ENCODE data around the gene ATG7. TPM values are rescaled to one million over a fixed set of nuclear protein-coding genes. Genes with fewer than 3 reads are reported as not detected.

Gene ATG7
- total RNA-seq, 1 donor from 2014 or later, result 61.7 TPM

DNA sequence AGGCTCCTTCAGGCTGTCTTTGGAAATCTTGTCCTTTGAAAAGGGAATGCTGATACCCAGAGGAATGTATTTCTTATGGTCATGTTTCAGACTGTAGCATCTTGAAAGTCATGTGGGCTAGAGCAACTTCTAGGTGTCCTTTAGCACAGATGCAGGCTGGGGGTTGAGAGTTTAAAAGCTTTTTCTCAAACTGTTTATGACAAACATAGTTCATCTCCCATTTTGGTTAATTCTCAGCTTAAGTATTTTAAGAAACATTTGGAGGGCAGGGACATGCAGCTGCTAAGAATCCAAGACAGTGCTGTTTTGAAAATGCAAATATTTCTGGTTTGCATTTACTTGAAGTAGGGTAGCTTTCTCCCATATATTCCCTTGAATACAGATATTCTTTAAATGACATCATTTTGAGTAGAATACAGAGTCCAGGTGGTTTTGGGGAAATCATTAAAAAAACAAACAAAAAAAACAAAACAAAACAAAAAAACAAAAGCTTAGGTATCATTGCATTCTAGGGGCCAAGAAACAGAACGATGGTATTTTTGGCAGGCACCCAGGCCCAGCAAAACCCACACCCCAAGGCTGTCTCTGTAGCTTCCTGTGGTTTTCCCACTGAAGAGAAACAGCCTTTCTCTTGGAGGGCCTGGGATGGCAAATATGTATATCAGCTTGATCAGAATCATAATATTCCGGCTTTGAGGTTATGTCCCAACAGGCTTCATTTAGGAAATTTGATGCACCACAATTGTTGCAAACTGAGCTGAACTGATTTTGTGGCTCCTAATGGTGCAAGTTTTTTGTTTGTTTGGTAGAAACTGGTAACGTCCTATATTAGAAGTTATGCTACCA lies 120.0 kb downstream of the ATG7 start:
- no peaks in the 10 kb centered on the region for H3K36me3 ChIP-seq
- H3K27me3 ChIP-seq (ENCODE audit: low read depth), result no peaks in the 10 kb centered on the region
- peaks cover 13% of the 10 kb centered on the region for H3K4me1 ChIP-seq
- TF ChIP-seq CTCF (IDR thresholded peaks at IDR 0.05), result no peak
- no peak overlapping the region for H3K4me3 ChIP-seq
- no peak overlapping the region for H3K27ac ChIP-seq
- no peak for ATAC-seq
- no peak for DNase-seq
- H3K9me3 ChIP-seq, result no peaks in the 10 kb centered on the region
- intact Hi-C loops (cut with DNase I), result no loop called here

GRCh38 chr3:11392860-11393114 lies 120.6 kb downstream of the ATG7 start:
- DNase-seq (no peak), ATAC-seq (no peak)
- no peak overlapping the region for H3K27ac ChIP-seq
- H3K4me3 ChIP-seq, result no peak overlapping the region
- H3K4me1 ChIP-seq, result peaks cover 13% of the 10 kb centered on the region
- H3K27me3 ChIP-seq (ENCODE audit: low read depth), result no peaks in the 10 kb centered on the region
- intact Hi-C loops (cut with DNase I), result no loop called here
- TF ChIP-seq CTCF (IDR thresholded peaks at IDR 0.05), result no peak
- no peaks in the 10 kb centered on the region for H3K36me3 ChIP-seq
- no peaks in the 10 kb centered on the region for H3K9me3 ChIP-seq

- intact Hi-C loops (cut with DNase I), result no loop called here
- Histone ChIP-seq H3K9me3 (no peaks in the 10 kb centered on the region), H3K27me3 (ENCODE audit: low read depth) (no peaks in the 10 kb centered on the region), H3K4me1 (peaks cover 13% of the 10 kb centered on the region), H3K36me3 (no peaks in the 10 kb centered on the region), H3K4me3 (no peak overlapping the region), H3K27ac (no peak overlapping the region)
- no peak for TF ChIP-seq CTCF (IDR thresholded peaks at IDR 0.05)
- ATAC-seq, result no peak
- DNase-seq, result no peak
Measured at GRCh38 chr3:11393401-11393800, 121.2 kb downstream of the ATG7 start.

DNA sequence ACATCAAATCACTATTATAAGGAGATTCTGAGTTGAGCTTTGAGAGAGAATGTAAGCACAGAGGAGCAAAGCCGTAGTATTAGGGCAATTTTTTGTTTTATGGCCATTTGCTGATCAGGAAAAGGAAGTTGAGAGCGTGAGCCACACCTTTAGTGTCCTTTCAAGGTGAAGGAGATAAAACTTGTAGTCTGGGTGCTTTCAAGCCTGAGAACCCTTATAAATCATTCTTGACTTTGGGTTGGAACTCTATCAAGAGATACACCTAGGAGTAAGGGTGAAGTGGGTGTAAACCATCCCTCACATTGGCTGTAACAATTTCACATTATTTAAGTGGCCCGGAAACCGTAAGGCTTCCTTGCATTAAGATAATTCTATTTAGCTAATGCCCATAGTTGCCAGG lies 122.2 kb downstream of the ATG7 start:
- intact Hi-C loops (cut with DNase I), result no loop called here
- no peak for TF ChIP-seq CTCF (IDR thresholded peaks at IDR 0.05)

GRCh38 chr3:11400213-11400612 lies 128.0 kb downstream of the ATG7 start:
- ATAC-seq (no peak), DNase-seq (no peak)
- intact Hi-C loops (cut with DNase I), result no loop called here

More for the DNA sequence above, 122.2 kb downstream of the ATG7 start:
- no peak for DNase-seq
- no peaks in the 10 kb centered on the region for H3K36me3 ChIP-seq
- H3K9me3 ChIP-seq, result no peaks in the 10 kb centered on the region
- H3K4me1 ChIP-seq, result peaks cover 13% of the 10 kb centered on the region
- no peak overlapping the region for H3K4me3 ChIP-seq
- H3K27me3 ChIP-seq (ENCODE audit: low read depth), result no peaks in the 10 kb centered on the region
- no peak overlapping the region for H3K27ac ChIP-seq
- no peak for ATAC-seq

More at GRCh38 chr3:11400213-11400612, 128.0 kb downstream of the ATG7 start:
- peaks cover 5% of the 10 kb centered on the region for H3K36me3 ChIP-seq
- no peaks in the 10 kb centered on the region for H3K27me3 ChIP-seq (ENCODE audit: low read depth)
- no peak overlapping the region for H3K27ac ChIP-seq
- no peak for TF ChIP-seq CTCF (IDR thresholded peaks at IDR 0.05)
- H3K4me3 ChIP-seq, result no peak overlapping the region
- H3K9me3 ChIP-seq, result no peaks in the 10 kb centered on the region
- no peaks in the 10 kb centered on the region for H3K4me1 ChIP-seq

All from lower lobe of right lung (tissue), 2 donors.